Naive B cell (primary cell): ENCODE measurements around the gene PRCD. TPM values are rescaled to one million over a fixed set of nuclear protein-coding genes. Genes with fewer than 3 reads are reported as not detected.

ENCODE experiments used
- ATAC-seq, 2 donors: fragments of 150-1000 bp; cut with Tn5 transposase; 2 replicates each; pipeline ENCODE4 v1.10.0; 2021; ENCODE audit warnings: low read depth in 2 of 2, mild to moderate bottlenecking in 2 of 2, moderate library complexity in 2 of 2
- DNase-seq: peaks from one replicate; pipeline ENCODE4 v3.0.0; 2022
- H3K27ac Mint-ChIP-seq, 6 donors: one replicate each; pipeline ENCODE4 v1.8.0; 2020 to 2022; ENCODE audit warnings: mild to moderate bottlenecking in 6 of 6, mixed read lengths in 6 of 6, moderate library complexity in 5 of 6, inconsistent platforms in 2 of 6
- H3K27me3 Mint-ChIP-seq, 3 donors: one replicate each; pipeline ENCODE4 v1.8.0; 2021 to 2022; ENCODE audit warnings: mixed read lengths in 3 of 3, mild to moderate bottlenecking in 1 of 3
- H3K36me3 Mint-ChIP-seq, 2 donors: one replicate each; pipeline ENCODE4 v1.8.0; 2020 to 2022; ENCODE audit warnings: mixed read lengths in 2 of 2, inconsistent platforms in 1 of 2, mild to moderate bottlenecking in 1 of 2
- H3K4me1 Mint-ChIP-seq, 3 donors: one replicate each; pipeline ENCODE4 v1.8.0; 2020 to 2022; ENCODE audit warnings: mixed read lengths in 3 of 3, inconsistent platforms in 1 of 3, mild to moderate bottlenecking in 1 of 3, moderate library complexity in 1 of 3
- H3K4me3 Mint-ChIP-seq, 8 donors: one replicate each; pipeline ENCODE4 v1.8.0; 2020 to 2022; ENCODE audit warnings: mild to moderate bottlenecking in 8 of 8, mixed read lengths in 8 of 8, moderate library complexity in 8 of 8, inconsistent platforms in 2 of 8
- H3K9me3 Mint-ChIP-seq, 7 donors: one replicate each; pipeline ENCODE4 v1.8.0; 2020 to 2022; ENCODE audit warnings: mixed read lengths in 7 of 7, mild to moderate bottlenecking in 5 of 7, inconsistent platforms in 2 of 7, moderate library complexity in 1 of 7
- polyA plus RNA-seq, 6 donors: library from polyadenylated mRNA; unstranded; fragments of 300-500 nt; fragmentation: Illumina TruSeq; gene quantifications; one replicate each; pipeline ENCODE4 v1.2.3, GENCODE V29; 2021; ENCODE audit warnings: low read depth in 6 of 6

The PRCD gene
- polyA plus RNA-seq, 6 donors from 2014 or later, result 21.6 to 54.4 (median 34.3) TPM

DNA sequence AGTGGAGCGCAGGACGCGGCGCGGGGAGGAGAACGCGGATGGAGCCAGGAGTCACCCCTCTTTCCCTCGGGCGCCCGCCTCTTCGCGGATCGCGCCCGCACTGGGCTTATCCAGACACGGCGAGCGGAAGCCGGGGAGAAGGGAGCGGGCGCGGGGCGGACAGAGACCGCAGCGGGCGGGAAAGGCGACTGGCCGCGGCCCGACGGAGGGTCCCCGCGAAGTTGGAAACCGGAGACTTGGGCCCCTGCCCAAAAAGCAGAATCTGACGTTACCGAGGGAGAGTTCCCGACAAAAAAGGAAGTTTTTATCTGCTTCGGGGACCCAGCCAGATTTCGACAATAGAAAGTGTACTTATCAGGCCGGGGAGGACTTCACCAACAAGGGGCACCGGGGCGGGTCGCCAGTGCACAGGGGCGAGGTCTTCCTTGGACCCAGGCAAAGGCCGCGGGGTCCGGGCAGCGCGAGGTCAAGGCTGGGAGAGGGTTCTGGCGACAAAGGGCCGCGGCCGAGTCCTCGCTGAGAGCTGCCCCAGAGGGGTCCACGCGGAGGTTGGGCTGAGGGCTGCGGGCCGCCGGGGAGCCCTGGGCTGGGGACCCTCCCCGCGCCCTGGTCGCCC is 45.3 kb downstream of the PRCD start:
- Mint-ChIP-seq H3K9me3 (peaks cover 0 to 3% (median 0%) of the 10 kb centered on the region in 7 donors), H3K27me3 (peaks cover 24 to 55% (median 35%) of the 10 kb centered on the region in 3 donors), H3K4me1 (peaks cover 12 to 17% (median 15%) of the 10 kb centered on the region in 3 donors), H3K27ac (peak overlapping the region in 1 of 6 donors; percentile 71), H3K36me3 (peaks cover 0 to 10% of the 10 kb centered on the region in 2 donors), H3K4me3 (peak overlapping the region; percentile 81 to 93 (median 84))
- peak; percentile 23 for DNase-seq
- ATAC-seq, result peak; percentile 18 to 22

- ATAC-seq (peak; percentile 81 to 83), DNase-seq (peak; percentile 55)
- peaks cover 0 to 10% of the 10 kb centered on the region in 2 donors for H3K36me3 Mint-ChIP-seq
- H3K27me3 Mint-ChIP-seq, result peaks cover 24 to 55% (median 35%) of the 10 kb centered on the region in 3 donors
- peak within 1 kb of the TSS in 1 of 6 donors; percentile 71 for H3K27ac Mint-ChIP-seq
- H3K9me3 Mint-ChIP-seq, result peaks cover 0 to 3% (median 0%) of the 10 kb centered on the region in 7 donors
- H3K4me3 Mint-ChIP-seq, result peak within 1 kb of the TSS; percentile 81 to 93 (median 84)
- H3K4me1 Mint-ChIP-seq, result peaks cover 12 to 17% (median 15%) of the 10 kb centered on the region in 3 donors
Observed at GRCh38 chr17:76585649-76586593, 46.1 kb downstream of the PRCD start, which contains the start of gene ST6GALNAC2. ST6GALNAC2 (minus strand) TSS chr17:76585860; CDS start chr17:76585808, 52 bp downstream.

DNA sequence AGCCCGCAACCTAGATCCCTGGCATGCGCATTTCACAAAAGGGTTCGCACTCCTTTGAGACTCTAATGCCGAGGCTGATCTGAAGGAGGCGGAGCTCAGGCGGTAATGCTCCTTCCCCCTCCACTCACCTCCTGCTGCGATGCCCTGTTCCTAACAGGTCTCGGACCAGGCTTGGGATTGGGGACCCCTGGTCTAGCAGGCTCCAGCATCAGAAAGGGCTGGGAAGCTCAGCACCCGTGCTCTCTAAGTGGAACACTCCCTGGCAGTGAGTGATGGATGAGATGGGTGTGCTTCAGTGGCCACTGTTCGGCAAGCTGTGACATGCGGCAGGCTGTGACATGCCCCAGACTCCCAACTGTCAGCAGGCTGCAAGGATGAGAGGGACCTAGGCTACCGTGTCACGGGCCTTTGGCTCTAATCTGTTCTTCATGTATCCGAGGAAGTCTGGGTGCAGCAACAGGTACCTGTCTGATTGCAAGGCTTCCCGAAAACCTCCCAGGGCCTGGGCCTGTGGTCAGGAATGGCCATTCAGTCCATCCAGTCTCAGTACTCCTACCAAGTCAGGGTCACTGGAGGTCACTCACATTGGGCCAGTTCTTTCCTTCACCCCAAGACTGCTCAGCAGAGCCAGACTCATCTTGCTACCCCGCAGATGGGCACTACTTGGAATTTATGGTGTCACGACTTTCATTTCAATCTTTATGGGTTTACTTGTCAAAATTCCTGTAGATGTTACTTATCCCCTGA is 47.1 kb downstream of the PRCD start:
- H3K4me1 Mint-ChIP-seq, result peaks cover 12 to 17% (median 15%) of the 10 kb centered on the region in 3 donors
- peaks cover 0 to 3% (median 0%) of the 10 kb centered on the region in 7 donors for H3K9me3 Mint-ChIP-seq
- H3K27me3 Mint-ChIP-seq, result peaks cover 24 to 55% (median 35%) of the 10 kb centered on the region in 3 donors
- no peak for ATAC-seq
- DNase-seq, result no peak
- peak overlapping the region in 7 of 8 donors; percentile 11 to 86 (median 71) for H3K4me3 Mint-ChIP-seq
- peaks cover 0 to 10% of the 10 kb centered on the region in 2 donors for H3K36me3 Mint-ChIP-seq
- H3K27ac Mint-ChIP-seq, result no peak overlapping the region

DNA sequence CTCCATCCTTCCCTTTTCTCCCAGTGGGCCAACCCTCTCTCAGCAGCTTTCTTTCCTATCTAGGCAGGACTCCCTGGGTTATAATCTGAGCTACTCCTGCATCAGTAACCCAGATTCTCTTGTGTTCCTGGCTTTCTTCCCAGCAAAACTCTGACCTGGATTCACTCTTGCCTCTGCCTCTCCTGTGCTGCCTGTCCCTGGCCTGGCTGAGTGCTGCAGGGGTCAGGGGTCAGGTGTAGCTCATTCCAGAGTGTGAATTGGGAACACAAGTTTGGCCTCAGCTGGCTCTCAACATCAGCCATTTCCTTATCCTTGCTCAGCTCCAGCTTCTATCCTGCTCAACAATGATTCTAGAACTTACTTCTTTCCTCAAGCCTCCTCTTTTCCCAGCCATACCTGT is 48.3 kb downstream of the PRCD start:
- peaks cover 27 to 50% (median 38%) of the 10 kb centered on the region in 3 donors for H3K27me3 Mint-ChIP-seq
- peaks cover 12 to 17% (median 15%) of the 10 kb centered on the region in 3 donors for H3K4me1 Mint-ChIP-seq
- peaks cover 0 to 3% (median 0%) of the 10 kb centered on the region in 7 donors for H3K9me3 Mint-ChIP-seq
- peaks cover 0 to 10% of the 10 kb centered on the region in 2 donors for H3K36me3 Mint-ChIP-seq
- H3K4me3 Mint-ChIP-seq, result peak overlapping the region in 4 of 8 donors; percentile 15 to 65 (median 50)
- H3K27ac Mint-ChIP-seq, result peak overlapping the region in 1 of 6 donors; percentile 73
- DNase-seq (no peak), ATAC-seq (no peak)

GRCh38 chr17:76593384-76593826 is 53.6 kb downstream of the PRCD start:
- H3K4me1 Mint-ChIP-seq, result peaks cover 0 to under 1% (median 0%) of the 10 kb centered on the region in 3 donors
- ATAC-seq (no peak), DNase-seq (no peak)
- H3K9me3 Mint-ChIP-seq, result peaks cover 0 to 3% (median 0%) of the 10 kb centered on the region in 7 donors
- peaks cover 27 to 38% (median 30%) of the 10 kb centered on the region in 3 donors for H3K27me3 Mint-ChIP-seq
- H3K27ac Mint-ChIP-seq, result no peak overlapping the region
- H3K4me3 Mint-ChIP-seq, result no peak overlapping the region
- H3K36me3 Mint-ChIP-seq, result peaks cover 4% of the 10 kb centered on the region in 2 donors

DNA sequence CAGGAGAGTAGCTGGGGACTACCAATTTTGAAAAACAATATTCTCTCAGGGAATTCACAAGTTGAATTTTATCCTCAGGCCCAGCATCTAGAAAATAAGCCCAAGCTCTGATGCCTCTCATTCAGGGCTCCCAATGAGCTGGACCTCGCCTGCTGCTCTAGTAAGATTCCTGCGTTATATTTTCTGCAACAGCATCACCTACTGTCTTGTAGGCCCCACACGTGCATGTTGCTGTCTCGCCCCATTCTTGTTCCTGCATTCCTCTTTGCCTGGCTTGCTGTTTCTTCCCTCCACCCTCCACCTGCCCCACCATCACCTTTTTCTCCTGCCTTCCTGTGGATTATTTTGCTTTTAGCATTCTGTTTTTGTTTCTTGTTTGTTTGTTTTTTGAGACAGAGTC is 54.1 kb downstream of the PRCD start:
- H3K27ac Mint-ChIP-seq, result no peak overlapping the region
- ATAC-seq, result no peak
- peaks cover 0 to 3% (median 0%) of the 10 kb centered on the region in 7 donors for H3K9me3 Mint-ChIP-seq
- H3K36me3 Mint-ChIP-seq, result peaks cover 0 to 4% of the 10 kb centered on the region in 2 donors
- H3K4me3 Mint-ChIP-seq, result no peak overlapping the region
- H3K27me3 Mint-ChIP-seq, result peaks cover 23 to 32% (median 25%) of the 10 kb centered on the region in 3 donors
- H3K4me1 Mint-ChIP-seq, result no peaks in the 10 kb centered on the region
- DNase-seq, result no peak

DNA sequence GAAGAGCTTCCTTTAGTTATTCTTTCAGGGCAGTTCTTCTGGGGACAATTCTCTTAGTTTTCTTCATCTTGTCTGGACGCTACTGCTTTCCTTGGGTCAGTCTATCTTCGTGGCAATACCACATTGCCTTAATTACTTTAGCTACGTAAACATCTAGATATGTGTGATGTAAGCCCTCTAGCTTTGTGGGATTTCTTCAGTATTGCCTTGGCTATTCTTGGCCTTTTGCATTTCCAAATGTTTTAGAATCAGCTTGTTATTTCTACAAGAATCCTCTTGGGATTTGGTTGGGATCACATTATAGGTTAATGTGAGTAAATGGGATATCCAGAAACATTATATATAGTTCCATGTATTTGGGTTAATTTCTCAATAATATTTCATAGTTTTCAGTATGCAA is 54.8 kb downstream of the PRCD start:
- H3K27me3 Mint-ChIP-seq, result peaks cover 18 to 25% (median 19%) of the 10 kb centered on the region in 3 donors
- H3K27ac Mint-ChIP-seq, result no peak overlapping the region
- DNase-seq (no peak), ATAC-seq (no peak)
- no peaks in the 10 kb centered on the region for H3K9me3 Mint-ChIP-seq
- peaks cover 0 to 4% of the 10 kb centered on the region in 2 donors for H3K36me3 Mint-ChIP-seq
- no peaks in the 10 kb centered on the region for H3K4me1 Mint-ChIP-seq
- H3K4me3 Mint-ChIP-seq, result no peak overlapping the region

Other genes with a start within 250 kb of the PRCD start
- gene QRICH2, start 231.8 kb upstream of the PRCD start, polyA plus RNA-seq, result under 1 TPM in 2 of 6 donors, not detected in 4; 0.20 to 0.38 TPM
- 10 to 100 TPM; 46.0 to 81.3 (median 54.4) TPM for gene PRPSAP1, start 186.1 kb upstream of the PRCD start, polyA plus RNA-seq
- 1 to 10 TPM in 1 of 6 donors, under 1 TPM in 1, not detected in 4; 0.22 to 1.7 TPM for gene SPHK1, start 155.4 kb upstream of the PRCD start, polyA plus RNA-seq
- 10 to 100 TPM; 11.0 to 26.0 (median 16.4) TPM for gene UBE2O, start 86.9 kb upstream of the PRCD start, polyA plus RNA-seq
- 1 to 10 TPM in 1 of 6 donors, under 1 TPM in 2, not detected in 3; 0.24 to 1.2 (median 0.43) TPM for gene AANAT, start 72.4 kb upstream of the PRCD start, polyA plus RNA-seq
- gene RHBDF2, start 38.6 kb upstream of the PRCD start, polyA plus RNA-seq, result 100 to 1,000 TPM in 1 of 6 donors, 10 to 100 TPM in 5; 44.0 to 148 (median 51.7) TPM
- 1 to 10 TPM in 2 of 6 donors, under 1 TPM in 4; 0.21 to 2.4 (median 0.79) TPM for gene CYGB, start 2.3 kb upstream of the PRCD start, polyA plus RNA-seq
- gene ST6GALNAC2, start 45.8 kb downstream of the PRCD start, polyA plus RNA-seq, result 1 to 10 TPM in 1 of 6 donors, under 1 TPM in 4, not detected in 1; 0.22 to 1.0 (median 0.48) TPM
- not detected for gene ST6GALNAC1, start 103.7 kb downstream of the PRCD start, polyA plus RNA-seq
- 1 to 10 TPM; 1.8 to 7.7 (median 3.5) TPM for gene MXRA7, start 170.9 kb downstream of the PRCD start, polyA plus RNA-seq
- 10 to 100 TPM; 17.4 to 38.2 (median 20.0) TPM for gene JMJD6, start 186.6 kb downstream of the PRCD start, polyA plus RNA-seq
- gene METTL23, start 186.8 kb downstream of the PRCD start, polyA plus RNA-seq, result 100 to 1,000 TPM; 119 to 177 (median 143) TPM
- gene SRSF2, start 197.3 kb downstream of the PRCD start, polyA plus RNA-seq, result 100 to 1,000 TPM in 4 of 6 donors, 10 to 100 TPM in 2; 70.5 to 144 (median 112) TPM
- 10 to 100 TPM; 18.3 to 39.2 (median 23.2) TPM for gene MFSD11, start 198.1 kb downstream of the PRCD start, polyA plus RNA-seq